HepG2 (cell line): ENCODE measurements around the gene PRKD2. TPM values are rescaled to one million over a fixed set of nuclear protein-coding genes. Genes with fewer than 3 reads are reported as not detected.

Experiments used
- CREM ChIP-seq, 2 experiments: sonication (generic) in 1 of 2; formaldehyde crosslinking in 1 of 2; IDR thresholded peaks; 2 replicates each; pipeline versions ENCODE4 v1.4.0 to v1.6.1; 2016 to 2020; ENCODE audit warnings: antibody characterized with exemption in 1 of 2, mild to moderate bottlenecking in 1 of 2, missing genetic modification reagents in 1 of 2
- GABPB1 ChIP-seq: IDR thresholded peaks from 2 replicates; pipeline ENCODE4 v1.6.1; 2016; ENCODE audit warnings: mild to moderate bottlenecking, missing genetic modification reagents, moderate library complexity, missing compliant biosample characterization
- MAFG ChIP-seq: sonication (generic); formaldehyde crosslinking; IDR thresholded peaks from 2 replicates; pipeline ENCODE4 v1.5.1; 2020; ENCODE audit warnings: mild to moderate bottlenecking, missing genetic modification reagents
- SIN3B ChIP-seq: fragments of 150-350 bp; IDR thresholded peaks from 2 replicates; pipeline ENCODE4 v1.6.1; 2014; ENCODE audit warnings: low read length
- ZGPAT ChIP-seq: IDR thresholded peaks from 2 replicates; pipeline ENCODE4 v1.6.1; 2016; ENCODE audit warnings: mild to moderate bottlenecking
- ZNF451 ChIP-seq: sonication (generic); formaldehyde crosslinking; IDR thresholded peaks from 2 replicates; pipeline ENCODE4 v1.5.0; 2020; ENCODE audit warnings: mild to moderate bottlenecking, missing genetic modification reagents
- ZSCAN29 ChIP-seq: sonication (generic); formaldehyde crosslinking; conservative IDR thresholded peaks from 2 replicates; pipeline ENCODE4 v1.4.0; 2020; ENCODE audit warnings: mild to moderate bottlenecking, missing genetic modification reagents
- polyA plus RNA-seq, 8 experiments: library from polyadenylated mRNA; depleted of rRNA in 3 of 8; stranded (reverse) in 7 of 8; unstranded in 1 of 8; fragments of >200 nt; fragmentation: Illumina TruSeq in 4 of 8; extraction: Trizol in 4 of 8; gene quantifications; 2 replicates each; pipeline versions ENCODE4 v1.2.1 to v1.2.3, GENCODE V29; 2011 to 2016; ENCODE audit warnings: low read depth in 4 of 8, missing spikeins in 1 of 8, mixed read lengths in 1 of 8; ENCODE audit not compliant: insufficient read depth in 1 of 8
- total RNA-seq, 5 experiments: library from RNA; depleted of rRNA; stranded (reverse); fragments of >200 nt; fragmentation: Illumina TruSeq; extraction: Trizol; gene quantifications; 2 replicates each; pipeline ENCODE4 v1.2.3, GENCODE V29; 2016; ENCODE audit warnings: low read depth in 1 of 5
- TF ChIP-seq, protein P1 (sequence below): sonication (generic); formaldehyde crosslinking; IDR thresholded peaks from 2 replicates; pipeline ENCODE4 v1.4.0; 2020; ENCODE audit warnings: low read depth, missing genetic modification reagents
- TF ChIP-seq, protein P2 (sequence below): sonication (generic); formaldehyde crosslinking; IDR thresholded peaks from 2 replicates; pipeline ENCODE4 v1.8.0; 2022; ENCODE audit warnings: missing genetic modification reagents, mild to moderate bottlenecking, moderate library complexity, borderline replicate concordance

Gene PRKD2
- total and polyA plus RNA-seq, 2 of the 13 experiments (the other 11 are each of a cell fraction or from before 2014, with no cell fraction given) = 6.7 to 7.3 TPM

DNA sequence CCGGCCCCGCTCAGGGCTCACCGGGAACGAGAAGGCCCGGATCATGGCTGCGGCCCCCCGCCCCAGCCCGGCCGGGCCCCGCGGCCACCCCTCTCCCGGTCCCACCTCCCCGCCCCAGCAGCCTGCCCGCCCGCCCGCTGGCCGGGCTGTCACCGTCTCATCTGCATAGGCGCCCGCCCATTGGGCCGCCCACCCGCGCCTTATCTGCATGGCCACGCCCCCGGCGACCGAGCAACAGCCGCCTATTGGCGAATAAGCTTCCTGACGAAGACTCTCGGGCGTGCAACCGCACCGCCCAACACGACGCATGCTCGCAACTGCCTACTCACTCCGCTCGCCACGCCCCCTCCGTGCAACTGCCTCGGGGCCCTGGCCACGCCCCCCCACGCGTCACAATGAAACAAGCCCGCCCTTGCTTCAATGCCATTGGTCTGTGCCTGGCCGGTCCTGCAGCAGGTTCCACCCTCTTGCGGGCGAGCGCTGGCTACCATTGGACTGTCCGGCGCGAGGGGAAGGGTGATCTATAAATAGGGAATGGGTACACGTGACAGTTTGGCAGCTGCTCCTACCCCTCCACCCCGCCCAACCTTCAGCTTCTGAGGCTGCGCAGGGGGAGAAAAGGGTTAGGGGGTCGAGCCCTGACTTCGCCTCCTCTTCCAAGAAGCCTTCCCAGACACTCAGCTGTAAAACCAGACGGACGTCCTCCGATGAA is 55.7 kb downstream of the PRKD2 start, which contains the start of gene DACT3 (continued):
- TF ChIP-seq, protein P1, sequence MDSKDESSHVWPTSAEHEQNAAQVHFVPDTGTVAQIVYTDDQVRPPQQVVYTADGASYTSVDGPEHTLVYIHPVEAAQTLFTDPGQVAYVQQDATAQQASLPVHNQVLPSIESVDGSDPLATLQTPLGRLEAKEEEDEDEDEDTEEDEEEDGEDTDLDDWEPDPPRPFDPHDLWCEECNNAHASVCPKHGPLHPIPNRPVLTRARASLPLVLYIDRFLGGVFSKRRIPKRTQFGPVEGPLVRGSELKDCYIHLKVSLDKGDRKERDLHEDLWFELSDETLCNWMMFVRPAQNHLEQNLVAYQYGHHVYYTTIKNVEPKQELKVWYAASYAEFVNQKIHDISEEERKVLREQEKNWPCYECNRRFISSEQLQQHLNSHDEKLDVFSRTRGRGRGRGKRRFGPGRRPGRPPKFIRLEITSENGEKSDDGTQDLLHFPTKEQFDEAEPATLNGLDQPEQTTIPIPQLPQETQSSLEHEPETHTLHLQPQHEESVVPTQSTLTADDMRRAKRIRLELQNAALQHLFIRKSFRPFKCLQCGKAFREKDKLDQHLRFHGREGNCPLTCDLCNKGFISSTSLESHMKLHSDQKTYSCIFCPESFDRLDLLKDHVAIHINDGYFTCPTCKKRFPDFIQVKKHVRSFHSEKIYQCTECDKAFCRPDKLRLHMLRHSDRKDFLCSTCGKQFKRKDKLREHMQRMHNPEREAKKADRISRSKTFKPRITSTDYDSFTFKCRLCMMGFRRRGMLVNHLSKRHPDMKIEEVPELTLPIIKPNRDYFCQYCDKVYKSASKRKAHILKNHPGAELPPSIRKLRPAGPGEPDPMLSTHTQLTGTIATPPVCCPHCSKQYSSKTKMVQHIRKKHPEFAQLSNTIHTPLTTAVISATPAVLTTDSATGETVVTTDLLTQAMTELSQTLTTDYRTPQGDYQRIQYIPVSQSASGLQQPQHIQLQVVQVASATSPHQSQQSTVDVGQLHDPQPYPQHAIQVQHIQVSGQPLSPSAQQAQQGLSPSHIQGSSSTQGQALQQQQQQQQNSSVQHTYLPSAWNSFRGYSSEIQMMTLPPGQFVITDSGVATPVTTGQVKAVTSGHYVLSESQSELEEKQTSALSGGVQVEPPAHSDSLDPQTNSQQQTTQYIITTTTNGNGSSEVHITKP (CRISPR knock-in tag) = no peak
- TF ChIP-seq ZGPAT (CRISPR knock-in tag) (no peak), ZNF451 (CRISPR knock-in tag) (no peak), ZSCAN29 (CRISPR knock-in tag) (no peak), MAFG (CRISPR knock-in tag) (no peak), SIN3B (no peak), GABPB1 (CRISPR knock-in tag) (peak; percentile 33; the same call in 1 of the 2 replicates), CREM (IDR thresholded peaks at IDR 0.05) (peak; percentile 77), CREM (CRISPR knock-in tag; IDR thresholded peaks at IDR 0.05) (no peak)
- TF ChIP-seq, protein P2, sequence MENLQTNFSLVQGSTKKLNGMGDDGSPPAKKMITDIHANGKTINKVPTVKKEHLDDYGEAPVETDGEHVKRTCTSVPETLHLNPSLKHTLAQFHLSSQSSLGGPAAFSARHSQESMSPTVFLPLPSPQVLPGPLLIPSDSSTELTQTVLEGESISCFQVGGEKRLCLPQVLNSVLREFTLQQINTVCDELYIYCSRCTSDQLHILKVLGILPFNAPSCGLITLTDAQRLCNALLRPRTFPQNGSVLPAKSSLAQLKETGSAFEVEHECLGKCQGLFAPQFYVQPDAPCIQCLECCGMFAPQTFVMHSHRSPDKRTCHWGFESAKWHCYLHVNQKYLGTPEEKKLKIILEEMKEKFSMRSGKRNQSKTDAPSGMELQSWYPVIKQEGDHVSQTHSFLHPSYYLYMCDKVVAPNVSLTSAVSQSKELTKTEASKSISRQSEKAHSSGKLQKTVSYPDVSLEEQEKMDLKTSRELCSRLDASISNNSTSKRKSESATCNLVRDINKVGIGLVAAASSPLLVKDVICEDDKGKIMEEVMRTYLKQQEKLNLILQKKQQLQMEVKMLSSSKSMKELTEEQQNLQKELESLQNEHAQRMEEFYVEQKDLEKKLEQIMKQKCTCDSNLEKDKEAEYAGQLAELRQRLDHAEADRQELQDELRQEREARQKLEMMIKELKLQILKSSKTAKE (CRISPR knock-in tag) = no peak
- TF ChIP-seq, all 625 proteins: peak for 58
